Measurements from ENCODE around the gene CRHR2. TPM values are rescaled to one million over a fixed set of nuclear protein-coding genes. Genes with fewer than 3 reads are reported as not detected.

CRHR2 gene
- total and polyA plus RNA-seq, 2 of the 4 experiments (the other 2 are of a cell fraction), result not detected

DNA sequence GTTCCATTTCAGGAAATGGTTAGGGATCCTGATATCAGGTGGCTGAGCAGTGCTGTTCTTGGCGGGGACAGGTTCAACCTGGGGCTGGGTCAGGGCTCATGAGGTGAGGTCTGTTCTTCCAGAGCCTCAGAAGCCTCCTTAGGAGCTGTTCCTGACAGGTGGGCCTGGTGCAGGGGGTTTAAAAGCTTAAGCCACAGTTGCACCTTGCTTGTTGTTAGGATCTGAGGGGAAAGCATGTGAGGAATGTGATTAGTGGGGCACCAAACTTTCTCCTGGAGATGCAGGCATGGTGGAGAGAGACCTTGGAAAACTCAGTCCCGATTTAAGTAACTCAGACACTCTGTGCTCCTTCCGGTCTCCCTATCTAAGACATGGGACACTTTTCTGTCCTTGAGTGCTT is 18.7 kb upstream of the CRHR2 start:
- Histone ChIP-seq H3K9me1 (ENCODE audit: insufficient read depth, low read length) (no peaks in the 10 kb centered on the region), H2BK120ac (ENCODE audit: low read depth, low read length) (no peak overlapping the region), H4K8ac (ENCODE audit: low read depth in 2 of 2, low read length in 2 of 2) (no peak overlapping the region), H3K4me3 (ENCODE audit: insufficient read depth, low read depth, low read length) (no peak overlapping the region), H2BK5ac (ENCODE audit: low read depth, low read length, poor library complexity, severe bottlenecking) (no peak overlapping the region), H2AFZ (replicated peaks; ENCODE audit: low read length, poor library complexity) (no peak overlapping the region), H4K5ac (ENCODE audit: low read depth, low read length) (no peak overlapping the region), H2AK9ac (replicated peaks; ENCODE audit: low read depth, low read length, poor library complexity) (no peak overlapping the region), H3K56ac (ENCODE audit: extremely low read depth, insufficient read depth, low read length) (no peak overlapping the region), H4K20me1 (ENCODE audit: insufficient read depth, low read length) (no peaks in the 10 kb centered on the region), H3K9me3 (ENCODE audit: control insufficient read depth, insufficient read depth, low read length) (no peaks in the 10 kb centered on the region), H2AK5ac (ENCODE audit: low read depth, low read length) (no peak overlapping the region), H2BK15ac (ENCODE audit: low read depth, low read length) (no peak overlapping the region), H4K91ac (ENCODE audit: insufficient read depth, low read depth, low read length) (no peak overlapping the region), H3K36me3 (ENCODE audit: control insufficient read depth, insufficient read depth, low read length) (no peaks in the 10 kb centered on the region), H3K79me1 (ENCODE audit: low read depth in 1 of 2, low read length in 2 of 2) (no peaks in the 10 kb centered on the region), H3K18ac (ENCODE audit: low read depth, low read length) (no peak overlapping the region), H2BK20ac (ENCODE audit: low read depth, low read length) (no peak overlapping the region), H3K23ac (ENCODE audit: low read depth, low read length) (no peak overlapping the region), H3K4me1 (ENCODE audit: control insufficient read depth, insufficient read depth, low read length) (no peaks in the 10 kb centered on the region), H3K9ac (ENCODE audit: low read depth, low read length) (no peak overlapping the region), H3K14ac (replicated peaks; ENCODE audit: low read depth, low read length) (no peak overlapping the region), H3K27ac (ENCODE audit: insufficient read depth, low read length) (no peak overlapping the region), H3K27me3 (ENCODE audit: control insufficient read depth, insufficient read depth, low read length) (peaks cover 43% of the 10 kb centered on the region), H3K4me2 (ENCODE audit: low read depth, low read length) (no peak overlapping the region), H3K4ac (ENCODE audit: low read depth, low read length) (no peak overlapping the region)
- in situ Hi-C loops (cut with MboI; ENCODE audit: low sequenced_read_pairs), result no loop called here
- no TSS peak for BruUV-seq (replicated peaks)
- ATAC-seq (ENCODE audit: low read depth) (no peak), DNase-seq (no peak)
- dilution Hi-C loops (cut with HindIII; ENCODE audit: low sequenced_read_pairs, unreplicated experiment), result no loop called here
- no peak for TF ChIP-seq CEBPB (IDR thresholded peaks at IDR 0.05; ENCODE audit: low read depth, low read length)
- no peak for TF ChIP-seq BHLHE40 (IDR thresholded peaks at IDR 0.05; ENCODE audit: low read depth, low read length)
- TF ChIP-seq MXI1 (IDR thresholded peaks at IDR 0.05; ENCODE audit: borderline replicate concordance, low read depth, low read length), result no peak
- TF ChIP-seq, protein P1, sequence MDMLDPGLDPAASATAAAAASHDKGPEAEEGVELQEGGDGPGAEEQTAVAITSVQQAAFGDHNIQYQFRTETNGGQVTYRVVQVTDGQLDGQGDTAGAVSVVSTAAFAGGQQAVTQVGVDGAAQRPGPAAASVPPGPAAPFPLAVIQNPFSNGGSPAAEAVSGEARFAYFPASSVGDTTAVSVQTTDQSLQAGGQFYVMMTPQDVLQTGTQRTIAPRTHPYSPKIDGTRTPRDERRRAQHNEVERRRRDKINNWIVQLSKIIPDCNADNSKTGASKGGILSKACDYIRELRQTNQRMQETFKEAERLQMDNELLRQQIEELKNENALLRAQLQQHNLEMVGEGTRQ (IDR thresholded peaks at IDR 0.05; ENCODE audit: low read depth, low read length), result no peak
- TF ChIP-seq, protein P2, sequence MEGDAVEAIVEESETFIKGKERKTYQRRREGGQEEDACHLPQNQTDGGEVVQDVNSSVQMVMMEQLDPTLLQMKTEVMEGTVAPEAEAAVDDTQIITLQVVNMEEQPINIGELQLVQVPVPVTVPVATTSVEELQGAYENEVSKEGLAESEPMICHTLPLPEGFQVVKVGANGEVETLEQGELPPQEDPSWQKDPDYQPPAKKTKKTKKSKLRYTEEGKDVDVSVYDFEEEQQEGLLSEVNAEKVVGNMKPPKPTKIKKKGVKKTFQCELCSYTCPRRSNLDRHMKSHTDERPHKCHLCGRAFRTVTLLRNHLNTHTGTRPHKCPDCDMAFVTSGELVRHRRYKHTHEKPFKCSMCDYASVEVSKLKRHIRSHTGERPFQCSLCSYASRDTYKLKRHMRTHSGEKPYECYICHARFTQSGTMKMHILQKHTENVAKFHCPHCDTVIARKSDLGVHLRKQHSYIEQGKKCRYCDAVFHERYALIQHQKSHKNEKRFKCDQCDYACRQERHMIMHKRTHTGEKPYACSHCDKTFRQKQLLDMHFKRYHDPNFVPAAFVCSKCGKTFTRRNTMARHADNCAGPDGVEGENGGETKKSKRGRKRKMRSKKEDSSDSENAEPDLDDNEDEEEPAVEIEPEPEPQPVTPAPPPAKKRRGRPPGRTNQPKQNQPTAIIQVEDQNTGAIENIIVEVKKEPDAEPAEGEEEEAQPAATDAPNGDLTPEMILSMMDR (conservative IDR thresholded peaks at IDR 0.05; ENCODE audit: low read depth, low read length), result no peak
- TF ChIP-seq MAFK (IDR thresholded peaks at IDR 0.05; ENCODE audit: low read depth, low read length), result no peak
- no peak for TF ChIP-seq RCOR1 (IDR thresholded peaks at IDR 0.05; ENCODE audit: insufficient replicate concordance, low read length)
- TF ChIP-seq SMC3 (IDR thresholded peaks at IDR 0.05; ENCODE audit: low read depth, low read length), result no peak
- TF ChIP-seq RAD21 (IDR thresholded peaks at IDR 0.05; ENCODE audit: low read length), result no peak
- CTCF ChIA-PET, result no interaction called here
- POLR2A ChIA-PET (ENCODE audit: unreplicated experiment), result no interaction called here
- intact Hi-C loops (cut with micrococcal nuclease), result no loop called here
- 17% methylated on average over 1 of the region's 3 CpGs; no CpG with 5 or more reads in 1 of the 2 experiments for WGBS, 2 experiments (ENCODE audit: extremely low coverage in 2 of 2, insufficient read length in 1 of 2)
